H1 (cell line): ENCODE results near the gene CLCNKB.

ENCODE experiments used
- ATF2 ChIP-seq: IDR thresholded peaks from 2 replicates; pipeline ENCODE4 v1.6.1; 2012; ENCODE audit warnings: low read length, inconsistent platforms
- CHD2 ChIP-seq: IDR thresholded peaks from 2 replicates; pipeline ENCODE4 v1.6.1; 2012; ENCODE audit warnings: low read length, improper control_type of control experiment
- CREB1 ChIP-seq: IDR thresholded peaks from 2 replicates; pipeline ENCODE4 v1.6.1; 2012; ENCODE audit warnings: inconsistent platforms
- EZH2 ChIP-seq: fragments of 200-600 bp; sonication (generic); IDR thresholded peaks from 2 replicates; pipeline ENCODE4 v1.7.1; 2012; ENCODE audit warnings: low read depth, mild to moderate bottlenecking, moderate library complexity, low read length, inconsistent platforms; ENCODE audit not compliant: severe bottlenecking
- JUND ChIP-seq: IDR thresholded peaks from 2 replicates; pipeline ENCODE4 v1.6.1; 2011; ENCODE audit warnings: mild to moderate bottlenecking, improper control_type of control experiment, low read length
- MAFK ChIP-seq: IDR thresholded peaks from 2 replicates; pipeline ENCODE4 v1.6.1; 2012; ENCODE audit warnings: low read depth, mild to moderate bottlenecking, improper control_type of control experiment, low read length
- PHF8 ChIP-seq: fragments of 200-600 bp; sonication (generic); conservative IDR thresholded peaks from 2 replicates; pipeline ENCODE4 v1.7.1; 2012; ENCODE audit warnings: low read depth, mild to moderate bottlenecking, inconsistent platforms, low read length, moderate library complexity
- POLR2A ChIP-seq, 2 experiments: IDR thresholded peaks; 1 replicate in 1 of 2; 2 replicates in 1 of 2; pipeline ENCODE4 v1.6.1; 2011; ENCODE audit warnings: low read depth in 2 of 2, low read length in 2 of 2, mild to moderate bottlenecking in 2 of 2; ENCODE audit errors: control extremely low read depth in 1 of 2
- POLR2AphosphoS5 ChIP-seq: IDR thresholded peaks from 2 replicates; pipeline ENCODE4 v1.6.1; 2011; ENCODE audit warnings: low read depth, low read length
- RAD21 ChIP-seq, 2 experiments: IDR thresholded peaks in 1 of 2; conservative IDR thresholded peaks in 1 of 2; 2 replicates each; pipeline ENCODE4 v1.6.1; 2011; ENCODE audit warnings: low read depth in 2 of 2, low read length in 2 of 2, improper control_type of control experiment in 1 of 2, inconsistent platforms in 1 of 2, mild to moderate bottlenecking in 1 of 2, moderate library complexity in 1 of 2
- RFX5 ChIP-seq: IDR thresholded peaks from 2 replicates; pipeline ENCODE4 v1.6.1; 2011; ENCODE audit warnings: low read depth, low read length, improper control_type of control experiment, borderline replicate concordance
- TF ChIP-seq, protein P1 (sequence below), 3 experiments: IDR thresholded peaks; 1 replicate in 2 of 3; 2 replicates in 1 of 3; pipeline versions ENCODE4 v1.5.1 to v1.6.1; 2011; ENCODE audit warnings: low read length in 3 of 3, mild to moderate bottlenecking in 3 of 3, inconsistent platforms in 2 of 3, low read depth in 1 of 3, moderate library complexity in 1 of 3; ENCODE audit not compliant: insufficient read depth in 1 of 3; ENCODE audit errors: control extremely low read depth in 1 of 3
- TF ChIP-seq, protein P2 (sequence below): IDR thresholded peaks from 2 replicates; pipeline ENCODE4 v1.6.1; 2012; ENCODE audit warnings: inconsistent platforms

DNA sequence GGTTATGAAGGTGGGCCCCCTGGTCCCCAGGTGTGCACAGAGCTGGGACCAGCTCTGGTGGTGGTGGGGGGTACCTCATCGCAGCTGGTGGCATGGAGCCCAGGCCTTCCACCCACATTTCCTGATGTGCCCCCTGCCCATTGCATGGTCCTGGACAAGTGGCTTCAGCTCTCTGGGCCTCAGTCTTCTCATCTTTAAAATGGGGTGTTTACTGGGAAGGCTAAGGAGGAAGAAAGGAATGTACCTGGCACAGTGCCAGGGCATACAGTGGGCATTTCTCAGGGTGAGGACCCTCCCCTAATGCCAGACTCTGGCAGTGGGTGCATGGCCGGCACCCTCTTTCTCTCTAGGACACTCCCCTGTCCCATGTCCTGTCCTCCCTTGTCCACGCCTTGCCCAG lies 7.5 kb downstream of the CLCNKB start:
- TF ChIP-seq POLR2A (IDR thresholded peaks at IDR 0.05; ENCODE audit: control extremely low read depth in 1 of 2, low read depth in 2 of 2, low read length in 2 of 2) (no peak), CHD2 (no peak), MAFK (no peak), EZH2 (no peak), JUND (no peak), PHF8 (no peak), POLR2AphosphoS5 (no peak), CREB1 (no peak), RAD21 (IDR thresholded peaks at IDR 0.05 in 1 of 2, conservative IDR thresholded peaks at IDR 0.05 in 1 of 2; ENCODE audit: low read depth in 2 of 2, low read length in 2 of 2) (no peak), RFX5 (no peak), ATF2 (no peak)
- TF ChIP-seq, protein P1, sequence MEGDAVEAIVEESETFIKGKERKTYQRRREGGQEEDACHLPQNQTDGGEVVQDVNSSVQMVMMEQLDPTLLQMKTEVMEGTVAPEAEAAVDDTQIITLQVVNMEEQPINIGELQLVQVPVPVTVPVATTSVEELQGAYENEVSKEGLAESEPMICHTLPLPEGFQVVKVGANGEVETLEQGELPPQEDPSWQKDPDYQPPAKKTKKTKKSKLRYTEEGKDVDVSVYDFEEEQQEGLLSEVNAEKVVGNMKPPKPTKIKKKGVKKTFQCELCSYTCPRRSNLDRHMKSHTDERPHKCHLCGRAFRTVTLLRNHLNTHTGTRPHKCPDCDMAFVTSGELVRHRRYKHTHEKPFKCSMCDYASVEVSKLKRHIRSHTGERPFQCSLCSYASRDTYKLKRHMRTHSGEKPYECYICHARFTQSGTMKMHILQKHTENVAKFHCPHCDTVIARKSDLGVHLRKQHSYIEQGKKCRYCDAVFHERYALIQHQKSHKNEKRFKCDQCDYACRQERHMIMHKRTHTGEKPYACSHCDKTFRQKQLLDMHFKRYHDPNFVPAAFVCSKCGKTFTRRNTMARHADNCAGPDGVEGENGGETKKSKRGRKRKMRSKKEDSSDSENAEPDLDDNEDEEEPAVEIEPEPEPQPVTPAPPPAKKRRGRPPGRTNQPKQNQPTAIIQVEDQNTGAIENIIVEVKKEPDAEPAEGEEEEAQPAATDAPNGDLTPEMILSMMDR (IDR thresholded peaks at IDR 0.05; ENCODE audit: control extremely low read depth in 1 of 3, insufficient read depth in 1 of 3, low read depth in 1 of 3, low read length in 3 of 3) = no peak
- TF ChIP-seq, protein P2, sequence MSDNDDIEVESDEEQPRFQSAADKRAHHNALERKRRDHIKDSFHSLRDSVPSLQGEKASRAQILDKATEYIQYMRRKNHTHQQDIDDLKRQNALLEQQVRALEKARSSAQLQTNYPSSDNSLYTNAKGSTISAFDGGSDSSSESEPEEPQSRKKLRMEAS = no peak
